ENCODE results near the gene LMBRD2. TPM values are rescaled to one million over a fixed set of nuclear protein-coding genes. Genes with fewer than 3 reads are reported as not detected.

The LMBRD2 gene
- total and polyA plus RNA-seq, 4 donors: 1.8 to 16.3 (median 7.2) TPM

DNA sequence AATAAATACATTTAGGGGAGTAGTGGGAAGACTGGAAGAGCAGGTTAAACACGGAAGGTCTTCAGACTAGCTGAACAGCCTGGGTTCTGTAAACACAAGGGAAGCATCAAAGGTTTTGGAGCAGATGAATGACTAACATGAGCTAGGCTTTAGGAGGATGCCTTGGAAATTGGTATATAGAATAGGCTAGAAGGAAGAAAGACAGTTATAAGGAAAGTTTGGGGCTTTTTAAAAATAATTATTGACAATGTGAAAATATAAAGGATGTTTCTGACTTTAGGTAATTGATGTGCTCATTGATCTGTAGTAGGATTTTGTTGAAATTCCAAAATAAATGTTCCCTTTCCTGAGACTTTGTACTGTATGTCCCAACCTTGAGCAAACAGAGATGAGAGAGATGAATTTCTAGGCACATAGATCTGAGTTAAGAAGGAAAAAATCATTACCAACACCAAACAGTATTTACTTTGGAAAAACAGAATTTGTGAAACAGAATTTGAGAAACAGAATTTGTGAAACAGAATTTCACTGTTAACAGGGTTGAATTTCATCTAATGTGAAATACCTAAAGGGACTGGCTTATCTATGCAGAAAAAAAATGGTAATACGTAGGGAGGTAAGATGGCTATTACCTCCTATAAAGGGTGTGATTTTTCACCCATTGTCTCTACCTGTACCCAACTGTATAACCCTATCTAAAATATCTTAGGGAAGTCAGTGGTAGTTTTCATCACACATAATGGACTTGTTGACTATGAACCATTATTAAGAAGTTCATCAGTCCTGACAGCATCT, 29.1 kb upstream of the LMBRD2 start:
- no peaks in the 10 kb centered on the region for H3K27me3 ChIP-seq (ENCODE audit: control insufficient read depth in 1 of 2, insufficient read depth in 2 of 2, low read length in 1 of 2)
- H3K9me3 ChIP-seq (ENCODE audit: control insufficient read depth, low read length): no peaks in the 10 kb centered on the region
- no peak overlapping the region for H3K27ac ChIP-seq (ENCODE audit: low read depth in 1 of 2, low read length in 2 of 2)
- H3K36me3 ChIP-seq (ENCODE audit: control insufficient read depth in 1 of 2, insufficient read depth in 2 of 2, low read length in 1 of 2): peaks cover 2 to 6% of the 10 kb centered on the region in 2 donors
- ATAC-seq (ENCODE audit: low FRiP score) (no peak), DNase-seq (no peak)
- H3K4me3 ChIP-seq (ENCODE audit: low read length in 2 of 2): no peak overlapping the region
- no peaks in the 10 kb centered on the region for H3K4me1 ChIP-seq (ENCODE audit: control insufficient read depth in 1 of 2, insufficient read depth in 2 of 2, low read length in 2 of 2)
- WGBS, 2 donors: 89 to 91% methylated on average over 2 of the region's 2 CpGs
- intact Hi-C loops (cut with DNase I): no loop called here

DNA sequence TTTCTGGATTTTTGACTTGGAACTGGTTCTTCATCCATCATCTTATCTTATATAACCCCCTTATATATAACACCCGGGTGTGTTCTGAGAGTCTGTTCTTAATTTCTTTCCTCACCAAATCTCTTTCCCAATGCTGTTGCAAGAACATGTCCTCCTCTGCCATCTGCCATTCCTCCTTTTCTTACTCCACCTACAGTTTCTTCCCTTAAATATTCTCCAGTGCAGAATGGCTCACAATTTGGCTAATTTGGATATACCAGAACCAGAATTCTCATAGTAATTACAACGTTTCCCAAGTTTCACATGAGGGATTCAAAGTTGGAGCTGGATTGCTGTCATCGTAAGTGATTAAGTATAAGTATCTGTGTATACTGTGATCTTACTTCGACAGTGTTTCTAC, 28.3 kb upstream of the LMBRD2 start:
- DNase-seq (no peak), ATAC-seq (ENCODE audit: low FRiP score) (no peak)
- Histone ChIP-seq H3K4me1 (ENCODE audit: control insufficient read depth in 1 of 2, insufficient read depth in 2 of 2, low read length in 2 of 2) (no peaks in the 10 kb centered on the region), H3K27me3 (ENCODE audit: control insufficient read depth in 1 of 2, insufficient read depth in 2 of 2, low read length in 1 of 2) (no peaks in the 10 kb centered on the region), H3K27ac (ENCODE audit: low read depth in 1 of 2, low read length in 2 of 2) (no peak overlapping the region), H3K4me3 (ENCODE audit: low read length in 2 of 2) (no peak overlapping the region), H3K9me3 (ENCODE audit: control insufficient read depth, low read length) (no peaks in the 10 kb centered on the region), H3K36me3 (ENCODE audit: control insufficient read depth in 1 of 2, insufficient read depth in 2 of 2, low read length in 1 of 2) (peaks cover 2 to 6% of the 10 kb centered on the region in 2 donors)
- intact Hi-C loops (cut with DNase I): loop anchor here (5.0 to 10.0 kb wide), 2 partner anchors 127 to 215 kb away; no protein-coding TSS in a partner anchor
- WGBS, 2 donors: 76 to 85% methylated on average over 4 of the region's 4 CpGs

DNA sequence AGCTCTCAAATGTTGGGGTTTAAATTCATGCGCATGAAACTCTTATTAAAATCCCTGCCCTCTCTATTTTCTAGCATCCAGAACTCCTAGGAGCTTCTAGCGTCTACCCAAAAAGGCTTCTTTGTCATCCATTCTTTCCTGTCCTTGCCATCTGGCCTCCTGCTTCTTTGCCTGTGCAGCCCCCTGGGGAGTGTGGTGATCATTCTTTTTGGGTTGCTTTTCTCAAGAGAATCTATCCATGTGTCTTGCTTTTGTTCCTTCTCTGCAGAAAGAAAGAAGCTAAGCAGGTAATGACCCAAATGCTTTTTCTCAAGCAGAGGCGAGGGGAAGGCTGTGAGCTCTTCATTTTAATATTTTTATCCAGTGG, 26.8 kb upstream of the LMBRD2 start:
- Histone ChIP-seq H3K4me3 (ENCODE audit: low read length in 2 of 2) (no peak overlapping the region), H3K27ac (ENCODE audit: low read depth in 1 of 2, low read length in 2 of 2) (no peak overlapping the region), H3K36me3 (ENCODE audit: control insufficient read depth in 1 of 2, insufficient read depth in 2 of 2, low read length in 1 of 2) (peaks cover 4 to 12% of the 10 kb centered on the region in 2 donors), H3K9me3 (ENCODE audit: control insufficient read depth, low read length) (no peaks in the 10 kb centered on the region), H3K27me3 (ENCODE audit: control insufficient read depth in 1 of 2, insufficient read depth in 2 of 2, low read length in 1 of 2) (no peaks in the 10 kb centered on the region), H3K4me1 (ENCODE audit: control insufficient read depth in 1 of 2, insufficient read depth in 2 of 2, low read length in 2 of 2) (no peaks in the 10 kb centered on the region)
- intact Hi-C loops (cut with DNase I): loop anchor here (5.0 to 10.0 kb wide), 2 partner anchors 129 to 216 kb away; no protein-coding TSS in a partner anchor
- 86 to 91% methylated on average over 3 of the region's 3 CpGs for WGBS, 2 donors
- DNase-seq: no peak
- no peak for ATAC-seq (ENCODE audit: low FRiP score)

DNA sequence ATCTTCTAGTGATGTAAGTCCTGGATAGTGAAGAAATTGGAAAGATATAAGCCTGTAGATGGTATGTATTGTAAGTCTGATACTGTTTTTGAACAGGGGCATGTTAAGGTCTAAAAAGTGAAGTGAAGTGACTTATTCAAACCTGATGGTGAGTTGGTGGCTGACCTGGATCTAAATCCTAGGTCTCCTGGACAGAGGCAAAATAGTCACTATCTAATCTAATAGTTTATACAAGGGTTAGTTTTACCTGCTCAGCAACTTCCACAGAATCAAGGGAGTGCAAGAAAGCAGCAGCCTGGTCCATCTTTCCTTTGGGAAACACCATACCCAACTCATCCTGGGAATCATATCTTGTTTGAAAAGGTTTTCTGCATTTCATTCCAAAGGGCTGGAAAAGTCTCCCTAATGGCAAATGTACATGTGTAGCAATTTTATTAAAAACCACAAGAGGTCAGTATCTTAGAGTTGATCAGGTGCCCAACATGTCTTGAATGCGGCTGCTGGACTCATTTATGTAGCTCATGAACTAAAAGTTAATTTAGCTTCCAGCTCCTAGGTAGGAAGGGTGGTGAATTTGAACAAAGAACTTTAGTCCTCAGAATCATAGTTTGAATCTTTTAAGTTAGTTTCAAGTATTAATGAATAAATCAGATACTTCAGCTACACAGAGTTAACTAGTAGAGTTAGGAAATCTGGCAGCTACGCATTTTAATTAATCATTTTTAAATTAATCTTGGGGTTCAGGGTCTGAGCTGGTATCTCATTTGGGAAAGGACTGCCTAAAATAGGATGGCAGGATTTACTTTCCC, 26.2 kb upstream of the LMBRD2 start:
- H3K4me1 ChIP-seq (ENCODE audit: control insufficient read depth in 1 of 2, insufficient read depth in 2 of 2, low read length in 2 of 2): no peaks in the 10 kb centered on the region
- H3K27me3 ChIP-seq (ENCODE audit: control insufficient read depth in 1 of 2, insufficient read depth in 2 of 2, low read length in 1 of 2): no peaks in the 10 kb centered on the region
- peaks cover 4 to 12% of the 10 kb centered on the region in 2 donors for H3K36me3 ChIP-seq (ENCODE audit: control insufficient read depth in 1 of 2, insufficient read depth in 2 of 2, low read length in 1 of 2)
- WGBS, 2 donors: 46 to 48% methylated on average over 2 of the region's 2 CpGs
- H3K27ac ChIP-seq (ENCODE audit: low read depth in 1 of 2, low read length in 2 of 2): no peak overlapping the region
- H3K9me3 ChIP-seq (ENCODE audit: control insufficient read depth, low read length): no peaks in the 10 kb centered on the region
- intact Hi-C loops (cut with DNase I): loop anchor here (2.0 to 10.0 kb wide), 3 partner anchors 127 to 217 kb away; no protein-coding TSS in a partner anchor
- H3K4me3 ChIP-seq (ENCODE audit: low read length in 2 of 2): no peak overlapping the region
- ATAC-seq (ENCODE audit: low FRiP score) (peak; percentile 48), DNase-seq (no peak)

DNA sequence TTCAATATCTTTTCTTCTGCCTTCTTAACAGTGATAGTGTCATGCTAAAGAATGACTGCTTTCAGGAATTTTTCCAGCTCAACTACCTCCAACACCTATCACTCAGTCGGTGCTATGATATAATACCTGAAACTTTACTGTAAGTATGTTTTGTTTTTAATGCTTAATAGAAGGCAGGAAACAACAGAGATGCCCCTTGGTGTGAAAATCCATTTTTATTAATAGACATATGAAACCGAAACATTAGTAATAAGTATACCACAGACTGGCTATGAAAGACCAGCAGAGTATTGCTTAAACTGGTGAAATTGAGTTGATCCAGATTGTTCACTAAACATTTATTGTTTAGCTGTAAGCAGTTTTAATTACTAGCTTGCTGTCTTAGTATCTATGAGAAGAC, 25.5 kb upstream of the LMBRD2 start:
- ATAC-seq (ENCODE audit: low FRiP score): no peak
- Histone ChIP-seq H3K9me3 (ENCODE audit: control insufficient read depth, low read length) (no peaks in the 10 kb centered on the region), H3K36me3 (ENCODE audit: control insufficient read depth in 1 of 2, insufficient read depth in 2 of 2, low read length in 1 of 2) (peaks cover 6 to 12% of the 10 kb centered on the region in 2 donors), H3K27ac (ENCODE audit: low read depth in 1 of 2, low read length in 2 of 2) (no peak overlapping the region), H3K4me1 (ENCODE audit: control insufficient read depth in 1 of 2, insufficient read depth in 2 of 2, low read length in 2 of 2) (no peaks in the 10 kb centered on the region), H3K27me3 (ENCODE audit: control insufficient read depth in 1 of 2, insufficient read depth in 2 of 2, low read length in 1 of 2) (no peaks in the 10 kb centered on the region), H3K4me3 (ENCODE audit: low read length in 2 of 2) (no peak overlapping the region)
- DNase-seq: no peak
- 90% methylated on average over 2 of the region's 2 CpGs for WGBS, 2 donors
- intact Hi-C loops (cut with DNase I): loop anchor here (2.0 to 10.0 kb wide), 3 partner anchors 128 to 218 kb away; no protein-coding TSS in a partner anchor

DNA sequence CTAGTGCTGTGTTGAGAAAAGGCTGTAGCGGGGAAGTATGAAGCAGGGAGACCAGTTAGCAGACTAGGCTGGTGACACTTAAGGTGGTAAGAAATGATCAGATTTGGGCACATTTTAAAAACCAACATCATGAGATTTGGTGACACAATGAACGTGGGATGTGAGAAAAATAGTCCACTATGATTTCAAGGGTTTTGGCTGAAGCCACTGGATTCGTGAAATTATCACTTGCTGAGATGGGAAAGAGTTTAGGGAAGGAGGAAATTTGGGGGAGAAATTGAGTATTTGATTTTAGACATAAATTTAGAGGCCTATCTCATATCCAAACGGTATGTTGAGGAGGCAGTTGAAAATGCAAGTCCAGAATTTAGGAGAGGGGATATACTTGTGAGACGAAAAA, 23.4 kb upstream of the LMBRD2 start:
- Histone ChIP-seq H3K4me1 (ENCODE audit: control insufficient read depth in 1 of 2, insufficient read depth in 2 of 2, low read length in 2 of 2) (no peaks in the 10 kb centered on the region), H3K4me3 (ENCODE audit: low read length in 2 of 2) (no peak overlapping the region), H3K27ac (ENCODE audit: low read depth in 1 of 2, low read length in 2 of 2) (no peak overlapping the region), H3K9me3 (ENCODE audit: control insufficient read depth, low read length) (no peaks in the 10 kb centered on the region), H3K36me3 (ENCODE audit: control insufficient read depth in 1 of 2, insufficient read depth in 2 of 2, low read length in 1 of 2) (peaks cover 7 to 12% of the 10 kb centered on the region in 2 donors), H3K27me3 (ENCODE audit: control insufficient read depth in 1 of 2, insufficient read depth in 2 of 2, low read length in 1 of 2) (no peaks in the 10 kb centered on the region)
- intact Hi-C loops (cut with DNase I): loop anchor here (5.0 to 10.0 kb wide), 2 partner anchors 132 to 220 kb away; no protein-coding TSS in a partner anchor
- 72 to 74% methylated on average over 5 of the region's 5 CpGs for WGBS, 2 donors
- ATAC-seq (ENCODE audit: low FRiP score): no peak
- no peak for DNase-seq

DNA sequence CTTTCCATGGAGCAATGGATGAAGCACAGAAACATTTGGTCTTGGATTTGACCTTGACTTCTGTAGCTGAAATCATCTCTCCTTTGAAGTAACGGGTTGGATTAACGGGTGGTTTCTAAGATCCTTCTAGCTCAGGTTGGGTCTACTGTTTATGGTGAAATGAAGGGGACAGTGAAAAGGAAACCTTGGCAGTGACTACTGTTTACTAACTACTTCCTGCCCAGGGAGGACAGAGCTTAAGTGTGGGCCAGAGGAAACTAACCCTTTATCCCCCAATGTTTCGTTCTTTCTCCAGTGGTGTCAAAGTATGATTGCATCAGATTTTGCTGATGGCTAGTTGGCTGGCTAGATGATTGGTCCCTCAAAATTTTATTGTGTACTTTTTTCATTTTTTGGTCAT, 22.4 kb upstream of the LMBRD2 start:
- peaks cover 7 to 12% of the 10 kb centered on the region in 2 donors for H3K36me3 ChIP-seq (ENCODE audit: control insufficient read depth in 1 of 2, insufficient read depth in 2 of 2, low read length in 1 of 2)
- ATAC-seq (ENCODE audit: low FRiP score) (no peak), DNase-seq (no peak)
- H3K27ac ChIP-seq (ENCODE audit: low read depth in 1 of 2, low read length in 2 of 2): no peak overlapping the region
- H3K4me1 ChIP-seq (ENCODE audit: control insufficient read depth in 1 of 2, insufficient read depth in 2 of 2, low read length in 2 of 2): no peaks in the 10 kb centered on the region
- WGBS, 2 donors: 90 to 94% methylated on average over 3 of the region's 3 CpGs
- H3K27me3 ChIP-seq (ENCODE audit: control insufficient read depth in 1 of 2, insufficient read depth in 2 of 2, low read length in 1 of 2): no peaks in the 10 kb centered on the region
- intact Hi-C loops (cut with DNase I): loop anchor here (10.0 kb wide), 1 partner anchor 221 kb away; no protein-coding TSS in a partner anchor
- H3K4me3 ChIP-seq (ENCODE audit: low read length in 2 of 2): no peak overlapping the region
- no peaks in the 10 kb centered on the region for H3K9me3 ChIP-seq (ENCODE audit: control insufficient read depth, low read length)

DNA sequence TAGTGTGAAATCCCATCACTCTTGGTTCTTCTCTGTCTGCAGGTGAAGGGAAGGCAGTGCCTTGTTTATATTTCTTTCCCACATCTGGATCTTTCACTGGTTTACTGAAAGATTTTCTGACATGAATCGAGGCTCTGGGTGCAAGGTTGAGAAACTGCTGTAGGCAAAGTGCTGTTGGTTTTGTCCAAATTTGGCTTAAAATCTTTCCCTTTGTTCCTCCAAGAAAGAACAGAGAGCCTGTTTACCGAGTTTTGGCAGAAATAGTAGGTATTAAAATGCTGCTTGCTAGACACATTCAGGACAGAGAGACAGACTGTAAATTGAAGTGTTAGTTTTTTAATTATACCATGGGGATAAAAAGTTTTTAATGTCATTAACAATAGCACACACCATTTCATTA, 21.7 kb upstream of the LMBRD2 start:
- peaks cover 6 to 12% of the 10 kb centered on the region in 2 donors for H3K36me3 ChIP-seq (ENCODE audit: control insufficient read depth in 1 of 2, insufficient read depth in 2 of 2, low read length in 1 of 2)
- DNase-seq: no peak
- no peaks in the 10 kb centered on the region for H3K4me1 ChIP-seq (ENCODE audit: control insufficient read depth in 1 of 2, insufficient read depth in 2 of 2, low read length in 2 of 2)
- H3K4me3 ChIP-seq (ENCODE audit: low read length in 2 of 2): no peak overlapping the region
- no peak overlapping the region for H3K27ac ChIP-seq (ENCODE audit: low read depth in 1 of 2, low read length in 2 of 2)
- ATAC-seq (ENCODE audit: low FRiP score): no peak
- 50 to 67% methylated on average over 2 of the region's 2 CpGs for WGBS, 2 donors
- no peaks in the 10 kb centered on the region for H3K9me3 ChIP-seq (ENCODE audit: control insufficient read depth, low read length)
- intact Hi-C loops (cut with DNase I): loop anchor here (10.0 kb wide), 1 partner anchor 221 kb away; no protein-coding TSS in a partner anchor
- no peaks in the 10 kb centered on the region for H3K27me3 ChIP-seq (ENCODE audit: control insufficient read depth in 1 of 2, insufficient read depth in 2 of 2, low read length in 1 of 2)

Data from aorta (tissue), 5 donors.